Keratinocyte (primary cell): ENCODE data around the gene SUCNR1. TPM values are rescaled to one million over a fixed set of nuclear protein-coding genes. Genes with fewer than 3 reads are reported as not detected.
"Not testable (repeated sequence)": the region's sequence is repeated elsewhere in the genome, so short reads cannot be mapped to it uniquely, and the experiment has no call there.

ENCODE experiments used
- DNase-seq: peaks from one replicate; pipeline ENCODE4 v3.0.0-alpha.2; 2011; ENCODE audit warnings: low read depth, missing footprints, low spot score
- FAIRE-seq: peaks from 2 replicates; lab custom pipeline; 2011; peaks lifted over from hg19 to GRCh38; lab: Jason Lieb, UNC
- H2AFZ ChIP-seq: 2 replicates; pipeline ENCODE4 v1.6.0; 2012; ENCODE audit warnings: low read length, control low read depth, inconsistent platforms; ENCODE audit not compliant: control insufficient read depth
- H3K27ac ChIP-seq: 2 replicates; pipeline ENCODE4 v1.5.1; 2011; ENCODE audit warnings: low read length; ENCODE audit not compliant: control insufficient read depth, insufficient read depth
- H3K27me3 ChIP-seq: 3 replicates; pipeline ENCODE4 v1.6.0; 2011; ENCODE audit warnings: low read length; ENCODE audit not compliant: control insufficient read depth, insufficient read depth; ENCODE audit errors: extremely low read depth
- H3K36me3 ChIP-seq, 2 experiments: 2 replicates in 1 of 2; 3 replicates in 1 of 2; pipeline ENCODE4 v1.5.1; 2011; ENCODE audit warnings: low read length in 2 of 2, mild to moderate bottlenecking in 1 of 2; ENCODE audit not compliant: control insufficient read depth in 2 of 2, insufficient read depth in 2 of 2; ENCODE audit errors: extremely low read depth in 1 of 2
- H3K4me1 ChIP-seq: 3 replicates; pipeline ENCODE4 v1.5.1; 2011; ENCODE audit warnings: low read length; ENCODE audit not compliant: control insufficient read depth, insufficient read depth; ENCODE audit errors: extremely low read depth
- H3K4me2 ChIP-seq: 3 replicates; pipeline ENCODE4 v1.6.0; 2011; ENCODE audit warnings: low read depth, low read length; ENCODE audit not compliant: control insufficient read depth, insufficient read depth; ENCODE audit errors: extremely low read depth
- H3K4me3 ChIP-seq, 3 experiments: fragments of 200-600 bp in 1 of 3; sonication (generic) in 1 of 3; 2 replicates in 2 of 3; 3 replicates in 1 of 3; pipeline ENCODE4 v1.5.1; 2011 to 2016; ENCODE audit warnings: low read length in 3 of 3, mild to moderate bottlenecking in 3 of 3, control low read depth in 2 of 3, inconsistent platforms in 1 of 3, low read depth in 1 of 3, mixed read lengths in 1 of 3, mixed run types in 1 of 3, moderate library complexity in 1 of 3; ENCODE audit not compliant: control insufficient read depth in 2 of 3, insufficient read depth in 2 of 3; ENCODE audit errors: extremely low read depth in 1 of 3
- H3K79me2 ChIP-seq: 2 replicates; pipeline ENCODE4 v1.6.0; 2012; ENCODE audit warnings: low read length; ENCODE audit not compliant: control insufficient read depth, insufficient read depth
- H3K9ac ChIP-seq: 3 replicates; pipeline ENCODE4 v1.6.0; 2011; ENCODE audit warnings: low read length; ENCODE audit not compliant: control insufficient read depth, insufficient read depth; ENCODE audit errors: extremely low read depth
- H3K9me1 ChIP-seq: 3 replicates; pipeline ENCODE4 v1.6.0; 2011; ENCODE audit warnings: low read length; ENCODE audit not compliant: control insufficient read depth, insufficient read depth; ENCODE audit errors: extremely low read depth
- H3K9me3 ChIP-seq: 2 replicates; pipeline ENCODE4 v1.5.1; 2012; ENCODE audit warnings: low read depth, low read length; ENCODE audit not compliant: control insufficient read depth
- H4K20me1 ChIP-seq: 3 replicates; pipeline ENCODE4 v1.6.0; 2011; ENCODE audit warnings: low read length; ENCODE audit not compliant: control insufficient read depth, insufficient read depth; ENCODE audit errors: extremely low read depth
- EZH2 ChIP-seq: IDR thresholded peaks from one replicate; pipeline ENCODE4 v1.6.1; 2012; ENCODE audit warnings: inconsistent platforms, mild to moderate bottlenecking, low read length, moderate library complexity
- dilution Hi-C: fragments of 300-500 bp; cut with MboI; formaldehyde crosslinking; loops from one replicate; pipeline ENCODE4 v1.7.0; 2020; ENCODE audit warnings: low sequenced_read_pairs; ENCODE audit not compliant: extremely low pct_ligation_motif_present
- polyA plus RNA-seq, 5 experiments: library from polyadenylated mRNA; depleted of rRNA in 3 of 5; stranded (reverse) in 3 of 5; stranded (forward) in 1 of 5; unstranded in 1 of 5; fragments of >200 nt; gene quantifications; 1 replicate in 1 of 5; 2 replicates in 3 of 5; 3 replicates in 1 of 5; pipeline versions ENCODE4 v1.2.1 to v1.2.3, GENCODE V29; 2011 to 2012; ENCODE audit warnings: missing spikeins in 2 of 5, low read depth in 1 of 5, low replicate concordance in 1 of 5
- TF ChIP-seq, protein P1 (sequence below), 3 experiments: IDR thresholded peaks in 1 of 3; conservative IDR thresholded peaks in 1 of 3; optimal IDR thresholded peaks in 1 of 3; 2 replicates in 2 of 3; 3 replicates in 1 of 3; pipeline versions ENCODE3 to v1.5.1; 2011; ENCODE audit warnings: low read length in 3 of 3, mild to moderate bottlenecking in 3 of 3, moderate library complexity in 2 of 3, control low read depth in 1 of 3, inconsistent platforms in 1 of 3; ENCODE audit not compliant: insufficient read depth in 2 of 3; ENCODE audit errors: extremely low read depth in 1 of 3

Gene SUCNR1
- polyA plus RNA-seq, 1 donor (not counting 4 experiments of a cell fraction or from before 2014, with no cell fraction given): not detected

DNA sequence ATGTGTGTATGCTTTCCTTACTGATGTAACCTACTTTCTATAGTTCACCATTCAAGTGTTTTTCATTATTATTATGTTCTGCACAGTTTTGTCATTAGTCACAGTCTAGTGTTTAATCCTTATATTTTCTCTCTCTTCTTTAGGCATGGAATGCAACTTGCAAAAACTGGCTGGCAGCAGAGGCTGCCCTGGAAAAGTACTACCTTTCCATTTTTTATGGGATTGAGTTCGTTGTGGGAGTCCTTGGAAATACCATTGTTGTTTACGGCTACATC lies 6.9 kb downstream of the SUCNR1 start:
- H3K27me3 ChIP-seq: no peaks in the 10 kb centered on the region
- DNase-seq: no peak
- H3K27ac ChIP-seq: no peak overlapping the region
- H3K4me3 ChIP-seq: no peak overlapping the region
- dilution Hi-C loops: no loop called here
- H3K79me2 ChIP-seq: no peaks in the 10 kb centered on the region
- H4K20me1 ChIP-seq: no peaks in the 10 kb centered on the region
- no peaks in the 10 kb centered on the region for H3K9me3 ChIP-seq
- no peaks in the 10 kb centered on the region for H3K36me3 ChIP-seq
- TF ChIP-seq, protein P1, sequence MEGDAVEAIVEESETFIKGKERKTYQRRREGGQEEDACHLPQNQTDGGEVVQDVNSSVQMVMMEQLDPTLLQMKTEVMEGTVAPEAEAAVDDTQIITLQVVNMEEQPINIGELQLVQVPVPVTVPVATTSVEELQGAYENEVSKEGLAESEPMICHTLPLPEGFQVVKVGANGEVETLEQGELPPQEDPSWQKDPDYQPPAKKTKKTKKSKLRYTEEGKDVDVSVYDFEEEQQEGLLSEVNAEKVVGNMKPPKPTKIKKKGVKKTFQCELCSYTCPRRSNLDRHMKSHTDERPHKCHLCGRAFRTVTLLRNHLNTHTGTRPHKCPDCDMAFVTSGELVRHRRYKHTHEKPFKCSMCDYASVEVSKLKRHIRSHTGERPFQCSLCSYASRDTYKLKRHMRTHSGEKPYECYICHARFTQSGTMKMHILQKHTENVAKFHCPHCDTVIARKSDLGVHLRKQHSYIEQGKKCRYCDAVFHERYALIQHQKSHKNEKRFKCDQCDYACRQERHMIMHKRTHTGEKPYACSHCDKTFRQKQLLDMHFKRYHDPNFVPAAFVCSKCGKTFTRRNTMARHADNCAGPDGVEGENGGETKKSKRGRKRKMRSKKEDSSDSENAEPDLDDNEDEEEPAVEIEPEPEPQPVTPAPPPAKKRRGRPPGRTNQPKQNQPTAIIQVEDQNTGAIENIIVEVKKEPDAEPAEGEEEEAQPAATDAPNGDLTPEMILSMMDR (optimal IDR thresholded peaks at IDR 0.05 in 1 of 3, IDR thresholded peaks at IDR 0.05 in 1 of 3, conservative IDR thresholded peaks at IDR 0.05 in 1 of 3; ENCODE audit: extremely low read depth in 1 of 3, insufficient read depth in 2 of 3, low read length in 3 of 3): no peak
- TF ChIP-seq EZH2: no peak
- H3K9ac ChIP-seq: no peak overlapping the region
- FAIRE-seq: no peak
- H3K4me1 ChIP-seq: no peaks in the 10 kb centered on the region
- H3K9me1 ChIP-seq: no peaks in the 10 kb centered on the region
- no peak overlapping the region for H2AFZ ChIP-seq
- no peak overlapping the region for H3K4me2 ChIP-seq

DNA sequence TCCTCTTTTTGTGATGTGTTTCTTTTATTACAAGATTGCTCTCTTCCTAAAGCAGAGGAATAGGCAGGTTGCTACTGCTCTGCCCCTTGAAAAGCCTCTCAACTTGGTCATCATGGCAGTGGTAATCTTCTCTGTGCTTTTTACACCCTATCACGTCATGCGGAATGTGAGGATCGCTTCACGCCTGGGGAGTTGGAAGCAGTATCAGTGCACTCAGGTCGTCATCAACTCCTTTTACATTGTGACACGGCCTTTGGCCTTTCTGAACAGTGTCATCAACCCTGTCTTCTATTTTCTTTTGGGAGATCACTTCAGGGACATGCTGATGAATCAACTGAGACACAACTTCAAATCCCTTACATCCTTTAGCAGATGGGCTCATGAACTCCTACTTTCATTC lies 7.7 kb downstream of the SUCNR1 start:
- no peak for FAIRE-seq

DNA sequence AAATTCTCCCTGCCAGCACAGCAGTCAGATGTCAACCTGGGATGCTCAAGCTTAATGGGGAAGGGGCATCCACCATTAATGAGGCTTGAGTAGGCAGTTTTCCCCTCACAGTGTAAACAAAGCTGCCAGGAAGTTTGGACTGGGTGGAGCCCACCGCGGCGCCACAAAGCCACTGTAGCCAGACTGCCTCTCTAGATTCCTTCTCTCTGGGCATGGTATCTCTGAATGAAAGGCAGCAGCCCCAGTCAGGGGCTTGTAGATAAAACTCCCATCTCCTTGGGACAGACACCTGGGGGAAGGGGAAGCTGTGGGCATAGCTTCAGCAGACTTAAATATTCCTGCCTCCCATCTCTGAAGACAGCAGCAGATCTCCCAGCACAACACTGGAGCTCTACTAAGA lies 12.0 kb downstream of the SUCNR1 start:
- DNase-seq, dilution Hi-C loops: not testable (repeated sequence)

More for the DNA sequence above, 7.7 kb downstream of the SUCNR1 start:
- H3K27ac ChIP-seq: no peak overlapping the region
- dilution Hi-C loops: no loop called here
- no peaks in the 10 kb centered on the region for H3K4me1 ChIP-seq
- H3K9ac ChIP-seq: no peak overlapping the region
- H3K9me3 ChIP-seq: no peaks in the 10 kb centered on the region
- no peak overlapping the region for H3K4me3 ChIP-seq
- TF ChIP-seq EZH2: no peak
- TF ChIP-seq, protein P1 (optimal IDR thresholded peaks at IDR 0.05 in 1 of 3, IDR thresholded peaks at IDR 0.05 in 1 of 3, conservative IDR thresholded peaks at IDR 0.05 in 1 of 3; ENCODE audit: extremely low read depth in 1 of 3, insufficient read depth in 2 of 3, low read length in 3 of 3): no peak
- no peak for DNase-seq
- H3K36me3 ChIP-seq: no peaks in the 10 kb centered on the region
- no peak overlapping the region for H2AFZ ChIP-seq
- H3K79me2 ChIP-seq: no peaks in the 10 kb centered on the region
- no peaks in the 10 kb centered on the region for H3K27me3 ChIP-seq
- no peak overlapping the region for H3K4me2 ChIP-seq
- no peaks in the 10 kb centered on the region for H4K20me1 ChIP-seq
- H3K9me1 ChIP-seq: no peaks in the 10 kb centered on the region

DNA sequence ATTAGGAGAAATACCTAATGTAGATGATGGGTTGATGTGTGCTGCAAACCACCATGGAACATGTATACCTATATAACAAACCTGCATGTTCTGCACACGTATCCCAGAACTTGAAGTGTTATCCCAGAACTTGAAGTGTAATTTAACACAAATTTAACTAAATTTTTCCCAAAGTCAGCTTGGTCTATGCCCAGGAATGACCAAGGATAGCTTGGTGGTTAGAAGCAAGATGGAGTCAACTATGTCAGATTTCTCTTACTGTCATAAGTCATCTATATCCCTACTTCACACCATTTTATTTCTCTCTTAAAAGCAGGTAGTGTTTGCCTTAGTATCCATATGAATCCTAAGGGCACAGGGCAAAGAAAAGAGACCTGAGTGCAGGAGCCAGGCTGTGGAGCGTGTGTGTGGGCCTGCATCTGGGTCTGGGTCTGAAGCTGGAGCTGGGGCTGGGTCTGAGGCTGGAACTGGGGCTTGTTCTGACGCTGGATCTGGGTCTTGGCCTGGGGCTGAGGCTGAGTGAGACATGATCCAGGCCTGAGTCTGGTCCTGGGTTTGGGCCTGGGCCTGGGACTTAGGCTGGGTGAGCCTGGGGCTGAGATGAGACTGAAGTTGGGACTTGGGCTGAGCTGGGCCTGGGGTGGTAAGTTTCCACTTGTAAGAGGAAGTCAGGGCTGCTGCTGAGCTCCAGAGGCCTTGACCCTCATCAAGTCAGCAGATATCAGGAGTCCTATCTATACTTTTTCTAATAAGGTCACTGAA lies 14.2 kb downstream of the SUCNR1 start:
- H3K9me3 ChIP-seq, dilution Hi-C loops, H3K9ac ChIP-seq, H3K4me2 ChIP-seq, H3K27me3 ChIP-seq, FAIRE-seq, H2AFZ ChIP-seq, H3K9me1 ChIP-seq, H3K79me2 ChIP-seq, H3K27ac ChIP-seq, H4K20me1 ChIP-seq, H3K36me3 ChIP-seq, H3K4me1 ChIP-seq, H3K4me3 ChIP-seq, DNase-seq: not testable (repeated sequence)

More for the DNA sequence above, 12.0 kb downstream of the SUCNR1 start:
- not testable (repeated sequence) for H4K20me1 ChIP-seq, H3K4me1 ChIP-seq, H3K4me3 ChIP-seq, H3K27me3 ChIP-seq, H3K36me3 ChIP-seq, H3K79me2 ChIP-seq, H2AFZ ChIP-seq, H3K9ac ChIP-seq, H3K27ac ChIP-seq, H3K9me3 ChIP-seq, H3K9me1 ChIP-seq, H3K4me2 ChIP-seq, FAIRE-seq
